ENCODE measurements around the gene SPAG5. TPM values are rescaled to one million over a fixed set of nuclear protein-coding genes. Genes with fewer than 3 reads are reported as not detected.

The SPAG5 gene
- total RNA-seq, 4 donors from 2014 or later = 5.7 to 11.4 (median 7.6) TPM

DNA sequence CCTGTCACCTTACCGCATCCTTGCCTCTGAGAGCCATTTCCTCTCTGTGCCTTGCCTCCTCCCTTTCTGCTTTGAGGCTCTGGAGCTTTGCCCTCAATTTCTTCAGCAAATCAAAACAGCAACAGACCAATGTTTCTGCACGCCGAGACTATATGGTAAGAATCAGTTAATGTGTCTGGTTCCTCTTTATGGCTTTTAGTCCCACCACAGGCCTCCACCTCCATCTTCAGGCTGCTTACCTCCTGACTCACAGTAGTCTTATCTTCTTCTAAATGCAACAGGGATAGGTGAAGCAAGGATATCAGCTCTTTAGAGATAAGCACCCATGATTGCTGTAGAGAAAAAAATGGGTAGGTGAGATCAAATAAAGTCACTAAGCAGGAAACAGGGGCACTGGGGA is 13.0 kb downstream of the SPAG5 start:
- H3K27ac ChIP-seq = no peak overlapping the region
- WGBS, 2 donors = 92 to 97% methylated on average over 3 of the region's 3 CpGs
- peaks cover 0 to 44% (median 0%) of the 10 kb centered on the region in 3 donors for H3K36me3 ChIP-seq
- no peak overlapping the region for H3K4me3 ChIP-seq
- no peaks in the 10 kb centered on the region for H3K4me1 ChIP-seq
- TF ChIP-seq, protein P1, sequence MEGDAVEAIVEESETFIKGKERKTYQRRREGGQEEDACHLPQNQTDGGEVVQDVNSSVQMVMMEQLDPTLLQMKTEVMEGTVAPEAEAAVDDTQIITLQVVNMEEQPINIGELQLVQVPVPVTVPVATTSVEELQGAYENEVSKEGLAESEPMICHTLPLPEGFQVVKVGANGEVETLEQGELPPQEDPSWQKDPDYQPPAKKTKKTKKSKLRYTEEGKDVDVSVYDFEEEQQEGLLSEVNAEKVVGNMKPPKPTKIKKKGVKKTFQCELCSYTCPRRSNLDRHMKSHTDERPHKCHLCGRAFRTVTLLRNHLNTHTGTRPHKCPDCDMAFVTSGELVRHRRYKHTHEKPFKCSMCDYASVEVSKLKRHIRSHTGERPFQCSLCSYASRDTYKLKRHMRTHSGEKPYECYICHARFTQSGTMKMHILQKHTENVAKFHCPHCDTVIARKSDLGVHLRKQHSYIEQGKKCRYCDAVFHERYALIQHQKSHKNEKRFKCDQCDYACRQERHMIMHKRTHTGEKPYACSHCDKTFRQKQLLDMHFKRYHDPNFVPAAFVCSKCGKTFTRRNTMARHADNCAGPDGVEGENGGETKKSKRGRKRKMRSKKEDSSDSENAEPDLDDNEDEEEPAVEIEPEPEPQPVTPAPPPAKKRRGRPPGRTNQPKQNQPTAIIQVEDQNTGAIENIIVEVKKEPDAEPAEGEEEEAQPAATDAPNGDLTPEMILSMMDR (IDR thresholded peaks at IDR 0.05) = no peak
- TF ChIP-seq EP300 (IDR thresholded peaks at IDR 0.05) (no peak), POLR2A (IDR thresholded peaks at IDR 0.05) (no peak)
- no peaks in the 10 kb centered on the region for H3K9me3 ChIP-seq
- DNase-seq (ENCODE audit: low spot score in 2 of 2) = no peak
- H3K27me3 ChIP-seq = no peaks in the 10 kb centered on the region

DNA sequence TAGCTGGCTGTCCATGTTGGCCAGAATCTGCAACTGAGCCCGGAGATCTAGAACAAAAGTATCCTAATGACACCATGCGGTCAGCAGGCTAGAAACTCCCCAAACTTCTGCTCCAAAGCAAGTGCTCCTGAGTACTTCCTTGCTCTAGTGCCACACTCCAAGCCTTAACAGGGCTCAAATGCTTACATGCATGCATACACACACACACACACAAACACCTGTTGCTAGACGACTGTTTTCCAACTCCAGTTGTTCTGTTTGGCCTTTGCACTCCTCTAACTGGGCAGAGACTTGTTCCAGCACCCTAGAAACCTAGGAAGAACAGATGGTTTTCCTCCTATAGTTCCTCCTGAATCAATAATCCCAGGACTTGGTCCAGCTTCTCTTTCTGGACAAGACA is 14.4 kb downstream of the SPAG5 start:
- H3K27me3 ChIP-seq = no peaks in the 10 kb centered on the region
- no peak overlapping the region for H3K27ac ChIP-seq
- DNase-seq (ENCODE audit: low spot score in 2 of 2) = no peak
- H3K36me3 ChIP-seq = peaks cover 0 to 37% (median 0%) of the 10 kb centered on the region in 3 donors
- H3K4me1 ChIP-seq = no peaks in the 10 kb centered on the region
- 76 to 91% methylated on average over 3 of the region's 3 CpGs for WGBS, 2 donors
- H3K9me3 ChIP-seq = no peaks in the 10 kb centered on the region
- H3K4me3 ChIP-seq = no peak overlapping the region
- TF ChIP-seq, protein P1 (IDR thresholded peaks at IDR 0.05) = no peak
- TF ChIP-seq EP300 (IDR thresholded peaks at IDR 0.05) = no peak
- no peak for TF ChIP-seq POLR2A (IDR thresholded peaks at IDR 0.05)

DNA sequence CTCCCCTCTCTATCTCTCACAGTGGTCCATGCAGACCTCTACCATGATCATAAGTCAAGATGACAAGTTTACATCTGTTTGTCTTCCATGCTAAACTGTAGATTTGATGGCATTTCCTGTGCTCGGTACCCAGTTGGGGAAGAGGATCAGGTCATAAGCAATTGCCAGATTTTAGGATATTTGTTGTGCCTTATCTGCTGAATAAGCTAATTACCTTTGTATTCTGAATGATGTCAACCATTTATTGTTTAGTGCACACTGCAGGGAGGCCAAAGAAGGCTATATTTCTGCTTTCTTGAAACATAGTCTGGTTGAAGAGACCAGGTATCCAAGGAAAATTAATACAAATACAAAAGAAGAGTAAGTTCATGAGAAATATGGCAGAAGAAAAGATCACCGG is 16.3 kb downstream of the SPAG5 start:
- DNase-seq (ENCODE audit: low spot score in 2 of 2) = no peak
- Histone ChIP-seq H3K27ac (no peak overlapping the region), H3K27me3 (no peaks in the 10 kb centered on the region), H3K4me3 (no peak overlapping the region), H3K36me3 (peaks cover 0 to 36% (median 0%) of the 10 kb centered on the region in 3 donors), H3K4me1 (peaks cover 0 to 1% (median 0%) of the 10 kb centered on the region in 4 donors), H3K9me3 (no peaks in the 10 kb centered on the region)
- TF ChIP-seq EP300 (IDR thresholded peaks at IDR 0.05) (no peak), POLR2A (IDR thresholded peaks at IDR 0.05) (no peak)
- TF ChIP-seq, protein P1 (IDR thresholded peaks at IDR 0.05) = no peak
- 94 to 98% methylated on average over 2 of the region's 2 CpGs for WGBS, 2 donors

DNA sequence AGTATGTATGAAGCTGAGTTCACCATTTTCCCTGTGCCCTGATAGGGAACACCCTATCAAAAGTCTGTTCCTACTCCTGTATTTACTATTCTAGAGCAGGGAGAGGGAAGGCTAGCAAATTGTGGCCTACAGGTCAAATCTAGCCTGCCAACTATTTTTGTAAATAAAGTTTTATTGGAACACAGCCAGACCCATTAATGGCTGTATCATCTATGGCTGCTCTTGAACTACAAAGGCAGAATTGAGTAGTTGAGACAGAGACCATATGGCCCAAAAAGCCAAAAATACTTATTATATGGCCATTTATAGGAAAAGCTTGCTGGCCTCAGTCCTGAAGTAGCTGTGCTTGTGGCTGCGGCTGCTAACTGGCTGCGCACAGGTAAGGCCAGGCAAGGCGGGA is 17.9 kb downstream of the SPAG5 start:
- no peak for DNase-seq (ENCODE audit: low spot score in 2 of 2)
- H3K27me3 ChIP-seq = no peaks in the 10 kb centered on the region
- no peak for TF ChIP-seq EP300 (IDR thresholded peaks at IDR 0.05)
- TF ChIP-seq POLR2A (IDR thresholded peaks at IDR 0.05) = no peak
- TF ChIP-seq, protein P1 (IDR thresholded peaks at IDR 0.05) = no peak
- peaks cover 0 to 12% (median 5%) of the 10 kb centered on the region in 4 donors for H3K4me1 ChIP-seq
- no peak overlapping the region for H3K27ac ChIP-seq
- no peak overlapping the region for H3K4me3 ChIP-seq
- WGBS, 2 donors = 94 to 100% methylated on average over 3 of the region's 3 CpGs
- no peaks in the 10 kb centered on the region for H3K9me3 ChIP-seq
- peaks cover 0 to 34% (median 0%) of the 10 kb centered on the region in 3 donors for H3K36me3 ChIP-seq

DNA sequence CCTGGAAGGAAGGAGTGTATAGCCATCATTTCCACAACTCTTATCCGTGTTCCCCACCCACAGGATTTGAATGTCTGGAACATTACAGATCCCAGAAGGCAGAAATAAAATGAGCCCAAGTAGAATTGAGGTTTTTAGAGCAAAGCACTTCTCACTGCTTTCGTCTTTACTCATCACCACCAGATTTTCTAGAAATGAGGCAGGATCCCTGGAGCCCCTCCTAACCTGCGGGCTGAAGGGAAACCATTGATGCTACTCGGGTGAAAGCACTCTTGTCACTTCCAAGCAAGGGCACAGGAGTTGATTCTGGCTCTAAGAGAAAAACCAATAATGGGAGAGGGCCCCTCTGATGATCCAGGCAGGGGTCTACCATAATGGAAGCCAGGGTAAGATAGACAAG is 19.3 kb downstream of the SPAG5 start:
- Histone ChIP-seq H3K27me3 (no peaks in the 10 kb centered on the region), H3K27ac (no peak overlapping the region), H3K4me3 (no peak overlapping the region), H3K36me3 (peaks cover 0 to 21% (median 0%) of the 10 kb centered on the region in 3 donors), H3K4me1 (peaks cover 0 to 21% (median 6%) of the 10 kb centered on the region in 4 donors), H3K9me3 (no peaks in the 10 kb centered on the region)
- no peak for DNase-seq (ENCODE audit: low spot score in 2 of 2)
- TF ChIP-seq, protein P1 (IDR thresholded peaks at IDR 0.05) = no peak
- TF ChIP-seq EP300 (IDR thresholded peaks at IDR 0.05) (no peak), POLR2A (IDR thresholded peaks at IDR 0.05) (no peak)
- WGBS, 2 donors = 91 to 94% methylated on average over 4 of the region's 4 CpGs

All from tibial nerve (tissue), 4 donors.